Measurements from ENCODE around the gene DCAF7.

DNA sequence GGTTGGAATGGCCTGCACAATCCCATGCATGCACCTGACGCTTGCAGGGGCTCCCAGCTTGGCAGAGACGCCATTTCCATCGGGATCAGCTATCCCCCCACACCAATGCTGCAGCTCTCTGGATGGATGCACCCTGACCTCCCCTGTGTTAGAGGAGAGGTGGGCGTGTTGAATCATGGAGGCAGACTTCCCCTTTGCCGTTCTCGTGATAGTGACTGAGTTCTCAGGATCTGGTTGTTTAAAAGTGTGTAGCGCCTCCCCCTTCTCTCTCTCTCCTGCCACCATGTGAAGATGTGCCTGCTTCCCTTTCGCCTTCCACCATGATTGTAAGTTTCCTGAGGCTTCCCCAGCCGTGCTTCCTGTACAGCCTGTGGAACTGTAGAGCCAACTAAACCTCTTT, 44.9 kb upstream of the DCAF7 start:
- TF ChIP-seq CTCF (IDR thresholded peaks at IDR 0.05) (no peak), GATA2 (CRISPR knock-in tag; IDR thresholded peaks at IDR 0.05) (no peak), IRF3 (IDR thresholded peaks at IDR 0.05; ENCODE audit: low read depth, low read length) (no peak), RFX5 (IDR thresholded peaks at IDR 0.05; ENCODE audit: low read length) (no peak), EZH2phosphoT487 (IDR thresholded peaks at IDR 0.05; ENCODE audit: borderline replicate concordance, low read depth) (no peak), TAF1 (IDR thresholded peaks at IDR 0.05; ENCODE audit: borderline replicate concordance, low read depth, low read length) (no peak), JUND (IDR thresholded peaks at IDR 0.05) (no peak), POLR2AphosphoS5 (IDR thresholded peaks at IDR 0.05; ENCODE audit: low read depth, low read length) (no peak), EP300 (IDR thresholded peaks at IDR 0.05; ENCODE audit: borderline replicate concordance in 1 of 2, low read depth in 1 of 2, low read length in 1 of 2) (no peak), ZBTB33 (IDR thresholded peaks at IDR 0.05; ENCODE audit: borderline replicate concordance, low read depth) (no peak), FOXJ3 (CRISPR knock-in tag; IDR thresholded peaks at IDR 0.05) (no peak), SIN3A (IDR thresholded peaks at IDR 0.05; ENCODE audit: borderline replicate concordance, low read depth, low read length) (no peak), RAD21 (IDR thresholded peaks at IDR 0.05; ENCODE audit: low read length) (no peak), TEAD4 (IDR thresholded peaks at IDR 0.05; ENCODE audit: borderline replicate concordance, insufficient read depth) (no peak)

Data from SK-N-SH (cell line).